NCI-H2107 (cell line): Measurements from ENCODE around the gene RPLP2.

Experiments
- DNase-seq: peaks from one replicate; lab custom pipeline; 2025; lab: John Stamatoyannopoulos, UW

RPLP2 gene

DNA sequence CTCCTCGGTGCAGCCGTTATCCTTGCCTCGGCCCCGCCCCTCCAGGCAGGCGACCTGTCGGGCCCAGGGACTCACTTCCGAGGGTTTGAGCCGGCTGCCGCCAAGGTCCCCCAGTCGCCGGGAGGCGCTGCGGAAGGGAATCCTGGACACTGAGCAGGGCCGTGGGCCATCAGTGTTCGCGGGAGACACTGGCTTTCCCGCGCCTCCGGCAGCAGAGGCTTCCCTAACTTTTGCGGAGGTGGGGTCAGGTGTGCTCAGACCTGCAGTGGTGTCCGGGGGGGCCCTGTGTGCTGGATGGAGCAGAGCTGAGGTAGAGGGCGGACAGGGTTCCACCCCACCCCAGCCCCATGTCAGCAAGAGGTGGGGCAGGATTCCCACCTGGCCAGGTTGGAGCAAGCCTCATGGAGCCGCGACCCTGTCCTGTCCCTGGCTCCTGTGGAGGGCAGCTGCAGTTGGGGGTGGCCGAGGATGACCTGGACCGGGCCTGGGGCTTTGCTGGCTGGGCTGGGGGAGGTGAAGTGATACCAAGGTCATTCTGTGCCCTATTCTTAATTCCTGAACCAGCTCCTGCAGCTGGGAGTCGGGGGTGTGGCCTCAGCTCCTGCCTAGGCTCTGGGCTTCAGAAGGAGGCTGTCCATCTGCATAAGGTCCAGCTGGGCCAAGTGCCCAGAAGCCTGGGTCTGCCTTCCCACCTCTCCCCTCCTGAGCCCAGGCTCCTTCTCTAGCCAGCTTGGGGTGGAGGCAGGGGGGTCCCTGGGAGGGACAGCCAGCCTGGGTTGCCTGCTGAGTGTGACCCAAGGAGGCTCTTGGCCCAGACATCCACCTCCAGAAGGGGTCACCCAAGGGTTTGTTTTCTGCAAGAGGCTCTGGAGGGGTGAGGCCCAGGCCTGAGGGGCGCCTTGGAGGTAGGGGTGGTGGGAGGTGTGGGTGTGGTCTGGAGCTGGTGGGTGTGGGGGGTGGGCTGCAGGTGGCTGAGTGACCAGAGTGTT lies 41.3 kb downstream of the RPLP2 start:
- DNase-seq = no peak

DNA sequence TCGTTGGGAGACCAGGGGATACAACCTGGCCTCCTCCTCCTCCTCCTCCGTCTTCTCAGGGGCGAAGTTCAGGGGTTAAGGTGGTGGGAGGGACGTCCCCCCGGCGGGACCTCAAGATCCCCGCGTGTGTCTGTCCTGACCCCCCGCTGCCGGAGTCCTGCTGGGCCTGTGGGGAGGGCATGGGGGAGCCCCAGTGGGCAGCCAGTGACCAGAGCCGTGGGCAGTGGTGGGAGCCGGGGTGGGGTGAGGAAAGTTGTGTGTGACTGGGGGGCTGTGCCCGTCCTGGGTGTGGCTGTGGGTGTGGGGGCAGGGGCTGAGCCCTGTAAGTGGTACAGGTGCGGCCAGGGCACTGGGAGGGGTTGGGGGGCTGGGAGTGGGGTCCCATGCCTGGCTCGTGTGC lies 43.0 kb downstream of the RPLP2 start:
- no peak for DNase-seq

- DNase-seq = no peak
These were observed 44.1 kb downstream of the RPLP2 start for GRCh38 chr11:853682-854448.

GRCh38 chr11:854601-855329 lies 45.0 kb downstream of the RPLP2 start:
- DNase-seq = no peak

DNA sequence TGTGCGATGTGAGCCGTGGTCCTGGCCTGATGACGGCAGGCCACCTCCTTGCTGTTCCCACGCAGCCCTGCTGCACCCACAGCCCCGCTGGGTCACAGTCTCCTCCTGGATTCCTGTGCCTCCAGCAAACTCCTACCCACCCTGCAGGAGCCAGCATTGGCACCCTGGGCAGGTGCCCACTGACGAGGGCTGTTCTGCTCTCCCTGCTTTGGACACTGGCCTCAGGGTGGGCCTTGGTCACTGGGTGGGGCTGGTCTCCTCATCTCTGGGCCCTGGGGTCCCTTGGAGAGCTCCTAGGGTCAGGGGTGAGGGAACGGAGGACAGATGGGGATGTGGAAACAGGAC lies 45.5 kb downstream of the RPLP2 start:
- DNase-seq = no peak

DNA sequence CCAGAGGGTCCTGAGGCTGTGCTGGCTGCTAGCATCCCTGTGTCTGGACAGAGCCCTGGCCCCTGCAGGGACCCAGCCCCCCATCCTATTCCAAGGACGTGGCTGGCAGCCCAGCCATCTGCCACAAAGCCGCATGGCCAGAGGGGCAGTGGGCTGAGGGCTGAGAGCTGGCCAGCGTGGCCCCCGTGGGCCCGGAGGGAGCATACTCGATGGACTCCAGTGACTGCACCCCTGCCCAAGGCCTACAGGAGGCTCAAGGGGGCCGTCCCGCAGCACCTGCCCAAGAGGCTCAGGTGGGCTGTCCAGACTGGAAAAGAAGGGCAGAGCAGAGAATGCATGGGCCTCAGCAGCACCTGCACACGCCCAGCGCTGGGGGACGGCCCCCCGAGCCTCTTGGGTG lies 46.0 kb downstream of the RPLP2 start:
- DNase-seq = no peak

GRCh38 chr11:856397-856796 lies 46.6 kb downstream of the RPLP2 start:
- DNase-seq = no peak

DNA sequence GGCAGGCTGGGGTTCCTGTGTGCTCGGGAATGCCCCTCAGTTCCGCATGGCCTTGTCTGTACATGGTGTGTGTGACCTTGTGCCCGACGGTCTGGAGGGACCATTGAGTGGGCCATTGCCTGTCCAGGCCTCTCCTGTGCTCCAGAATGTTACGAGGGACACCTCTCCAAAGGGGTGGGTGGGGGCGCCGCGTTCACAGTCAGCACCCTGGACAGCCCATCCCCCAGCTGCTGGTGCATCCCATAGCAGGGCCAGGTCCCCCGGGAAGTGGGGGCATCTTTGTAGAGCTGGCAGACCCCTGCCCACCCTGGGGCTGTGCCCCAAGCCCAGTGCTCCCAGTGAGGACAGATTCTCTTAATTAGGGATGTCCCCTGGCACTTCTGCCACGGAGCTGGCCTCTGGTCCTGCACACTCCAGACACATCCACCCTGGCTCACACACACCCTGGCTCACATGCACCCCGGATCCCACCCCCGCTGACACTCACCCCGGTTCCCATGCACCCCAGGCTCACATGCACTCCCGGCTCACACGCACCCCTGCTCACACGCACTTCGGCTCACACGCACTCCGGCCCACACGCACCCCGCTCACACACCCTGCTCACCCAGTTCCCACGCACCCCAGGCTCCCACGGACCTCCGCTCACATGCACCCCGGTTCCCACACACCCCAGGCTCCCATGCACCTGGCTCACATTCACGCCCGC lies 48.4 kb downstream of the RPLP2 start:
- DNase-seq = no peak

- DNase-seq = no peak
These were observed 49.1 kb downstream of the RPLP2 start for GRCh38 chr11:858762-859339.

GRCh38 chr11:859394-860131 lies 49.8 kb downstream of the RPLP2 start:
- DNase-seq = peak; percentile 73

DNA sequence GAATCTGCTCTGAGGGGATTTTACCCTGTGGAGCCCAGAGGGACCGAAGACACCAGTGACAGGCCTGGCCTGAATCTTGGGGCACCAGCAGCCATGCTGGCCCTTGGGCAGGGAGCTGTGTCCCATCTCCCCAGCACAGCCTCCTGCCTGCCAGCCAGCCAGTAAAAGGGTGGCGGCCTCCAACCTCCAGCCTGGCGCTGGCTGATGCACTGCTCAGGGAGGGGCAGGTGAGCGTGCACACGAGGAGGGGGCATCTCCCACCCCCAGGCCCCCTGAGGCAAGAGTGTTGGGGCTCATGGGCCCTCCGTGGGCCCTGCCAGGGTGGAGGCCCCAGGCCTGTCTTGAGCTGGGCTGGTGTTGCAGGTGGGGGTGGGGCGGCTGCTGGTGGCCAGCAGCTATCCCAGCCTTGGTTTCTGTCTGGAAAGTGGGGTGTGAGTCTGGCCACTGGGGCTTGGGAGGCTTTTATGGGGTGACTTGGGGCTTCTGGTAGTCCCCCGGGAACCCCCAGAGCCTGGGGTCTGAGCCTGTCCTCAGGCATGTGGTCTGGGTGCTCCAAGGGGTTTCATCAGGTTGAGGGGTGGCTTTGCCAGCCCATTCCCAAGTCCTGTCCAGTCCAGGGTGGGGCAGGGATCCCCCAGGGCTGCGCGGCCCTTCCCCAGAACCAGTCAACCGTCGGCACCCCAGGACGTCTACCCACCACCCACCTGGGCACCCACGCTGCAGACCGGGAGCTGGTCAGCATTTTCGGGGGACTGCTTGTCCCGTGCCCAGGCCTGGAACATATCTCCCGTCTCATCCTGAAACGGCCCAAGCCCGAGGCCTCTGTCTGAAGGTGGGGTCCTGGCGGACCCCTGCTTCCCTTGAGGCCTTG lies 50.7 kb downstream of the RPLP2 start:
- no peak for DNase-seq

DNA sequence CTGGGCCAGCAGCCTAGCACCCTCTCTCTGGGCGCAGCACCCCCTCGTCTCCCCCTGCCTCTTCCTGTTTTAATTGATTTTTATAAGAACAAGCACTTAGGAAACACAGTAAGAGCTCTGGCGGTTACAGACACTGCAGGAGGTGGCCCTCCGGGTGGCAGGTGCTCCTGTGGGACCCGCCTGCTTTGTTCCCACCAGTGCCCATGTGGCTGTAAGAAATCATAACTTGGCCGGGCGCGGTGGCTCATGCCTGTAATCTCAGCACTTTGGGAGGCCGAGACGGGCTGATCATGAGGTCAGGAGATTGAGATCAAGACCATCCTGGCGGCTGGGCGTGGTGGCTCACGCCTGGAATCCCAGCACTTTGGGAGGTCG lies 51.3 kb downstream of the RPLP2 start:
- DNase-seq = peak; percentile 80

DNA sequence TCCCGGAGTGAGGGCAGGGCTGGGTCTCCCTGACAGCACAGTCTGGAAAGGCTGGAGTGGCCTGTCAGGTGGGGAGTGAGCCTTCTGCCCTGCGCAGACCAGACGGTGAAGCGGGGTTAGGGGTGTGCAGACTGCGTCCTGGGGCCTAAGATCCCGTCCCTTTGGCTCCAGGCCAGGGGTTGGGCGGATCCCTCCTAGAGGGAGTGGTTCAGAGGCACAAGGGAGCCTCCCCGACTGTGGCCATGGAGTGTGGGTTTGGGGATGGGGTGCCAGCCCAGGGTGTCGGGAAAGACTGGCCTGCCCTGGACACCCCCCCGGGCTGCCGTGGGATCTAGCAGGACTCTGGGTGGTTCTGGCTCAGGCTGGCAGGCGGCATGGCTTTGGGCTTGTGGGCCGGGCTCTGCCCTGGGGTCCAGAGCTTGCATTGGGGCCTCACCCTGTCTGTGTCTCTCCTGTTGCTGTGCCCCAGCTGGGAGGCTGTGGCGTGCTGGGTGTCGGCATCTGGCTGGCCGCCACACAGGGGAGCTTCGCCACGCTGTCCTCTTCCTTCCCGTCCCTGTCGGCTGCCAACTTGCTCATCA lies 52.4 kb downstream of the RPLP2 start:
- no peak for DNase-seq
